ENCODE data around the gene ANKRD61. TPM values are rescaled to one million over a fixed set of nuclear protein-coding genes. Genes with fewer than 3 reads are reported as not detected.

The ANKRD61 gene
- 0.46 TPM for total RNA-seq

DNA sequence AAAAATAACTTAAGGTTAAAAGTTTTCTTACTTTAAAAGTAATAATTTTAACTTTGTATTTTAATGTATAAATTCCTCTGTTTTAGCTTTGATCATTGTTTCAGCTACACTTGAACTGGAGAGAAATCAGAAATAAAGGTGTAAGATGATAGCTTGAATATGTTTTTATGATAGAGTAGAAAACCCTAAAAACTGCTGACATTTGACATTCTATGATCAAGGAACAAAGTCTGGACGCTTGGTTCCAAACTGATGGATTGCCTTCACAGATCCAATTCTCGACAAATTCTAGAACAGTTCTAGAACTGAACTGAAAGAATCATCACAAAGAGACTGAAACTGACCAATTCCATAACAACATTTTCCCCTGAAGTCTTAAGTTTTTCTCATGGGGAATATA is at the start of gene ANKRD61:
Gene ANKRD61, plus strand, starts transcription at position 389 of the 400 bp plus-strand sequence. Its CDS starts 0 bp downstream, at position 389.

DNA sequence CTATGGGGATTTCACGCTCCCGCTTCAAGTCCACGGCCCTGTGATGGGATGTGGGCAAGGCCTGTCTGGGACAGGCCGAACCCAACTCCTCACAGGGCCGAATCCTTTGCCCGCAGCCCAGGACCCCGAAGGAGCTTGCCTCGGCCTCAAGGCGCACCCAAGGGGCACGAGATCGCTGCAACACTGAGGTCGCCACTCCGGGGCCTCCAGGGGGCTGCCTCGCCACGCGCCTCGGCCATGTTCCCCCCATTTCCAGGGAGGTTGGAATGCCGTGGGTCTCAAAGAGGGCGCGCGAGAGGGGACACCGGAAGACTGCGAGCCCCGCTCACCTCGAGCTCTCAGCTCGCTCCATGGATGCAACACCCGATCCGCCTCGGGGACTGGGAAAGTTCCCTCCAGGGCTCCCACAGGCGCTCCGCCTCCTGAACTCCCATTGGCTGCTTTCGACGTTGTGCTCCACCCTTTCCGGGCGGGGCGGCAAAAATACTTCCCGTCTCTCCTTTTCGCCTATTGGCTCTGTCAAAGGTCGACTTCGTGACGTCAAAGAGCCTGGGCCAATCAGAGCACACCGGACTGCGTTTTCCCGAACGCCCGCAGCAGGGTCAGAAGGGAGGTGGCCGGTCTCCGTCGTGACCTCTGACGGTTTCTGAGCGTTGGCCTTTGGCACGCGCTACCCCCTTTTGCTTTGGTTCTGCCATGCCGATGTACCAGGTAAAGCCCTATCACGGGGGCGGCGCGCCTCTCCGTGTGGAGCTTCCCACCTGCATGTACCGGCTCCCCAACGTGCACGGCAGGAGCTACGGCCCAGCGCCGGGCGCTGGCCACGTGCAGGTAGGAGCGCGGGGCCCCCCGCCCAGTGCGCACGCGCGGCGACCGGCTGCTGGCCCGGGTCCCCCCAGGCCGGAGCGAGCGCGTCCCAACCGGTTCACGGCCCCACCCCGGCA is 22.2 kb upstream of the ANKRD61 start, which contains the start of the genes AIMP2 and PMS2:
Gene AIMP2, plus strand, starts transcription at position 605 of the 944 bp plus-strand sequence. Its CDS starts 92 bp downstream, at position 697.
Gene PMS2, minus strand, starts transcription at position 382 of the 944 bp plus-strand sequence. Its CDS starts 30 bp downstream, at position 352.

Small RNAs within 50 kb of the gene (small RNA-seq; reads per million reads assigned to genes)
- gene RF00019 = not detected
- gene RNU6-218P = not detected
- 0.10 reads per million for gene SNORA80D

Other genes starting within 250 kb of the ANKRD61 start
- gene RNF216, start 249.7 kb upstream of the ANKRD61 start, total RNA-seq = 39.0 TPM
- gene OCM, start 150.6 kb upstream of the ANKRD61 start, total RNA-seq = not detected
- gene CCZ1, start 132.6 kb upstream of the ANKRD61 start, total RNA-seq = 119 TPM
- 4.2 TPM for gene RSPH10B, start 60.7 kb upstream of the ANKRD61 start, total RNA-seq
- 33.9 TPM for gene PMS2, start 22.3 kb upstream of the ANKRD61 start, total RNA-seq
- gene AIMP2, start 22.1 kb upstream of the ANKRD61 start, total RNA-seq = 32.3 TPM
- gene EIF2AK1, start 27.8 kb downstream of the ANKRD61 start, total RNA-seq = 46.8 TPM
- 16.6 TPM for gene USP42, start 73.6 kb downstream of the ANKRD61 start, total RNA-seq
- gene CYTH3, start 241.2 kb downstream of the ANKRD61 start, total RNA-seq = 36.2 TPM